ENCODE results near the gene IL12RB1.
"Not testable (repeated sequence)": the region's sequence is repeated elsewhere in the genome, so short reads cannot be mapped to it uniquely, and the experiment has no call there.

Gene IL12RB1

GRCh38 chr19:18096258-18096657, 9.5 kb upstream of the IL12RB1 start:
- no peak for DNase-seq
- in situ Hi-C loops (cut with HindIII; ENCODE audit: low pct_ligation_motif_present, low pct_unique_long_range_greater_than_20kb, low sequenced_read_pairs): no loop called here

DNA sequence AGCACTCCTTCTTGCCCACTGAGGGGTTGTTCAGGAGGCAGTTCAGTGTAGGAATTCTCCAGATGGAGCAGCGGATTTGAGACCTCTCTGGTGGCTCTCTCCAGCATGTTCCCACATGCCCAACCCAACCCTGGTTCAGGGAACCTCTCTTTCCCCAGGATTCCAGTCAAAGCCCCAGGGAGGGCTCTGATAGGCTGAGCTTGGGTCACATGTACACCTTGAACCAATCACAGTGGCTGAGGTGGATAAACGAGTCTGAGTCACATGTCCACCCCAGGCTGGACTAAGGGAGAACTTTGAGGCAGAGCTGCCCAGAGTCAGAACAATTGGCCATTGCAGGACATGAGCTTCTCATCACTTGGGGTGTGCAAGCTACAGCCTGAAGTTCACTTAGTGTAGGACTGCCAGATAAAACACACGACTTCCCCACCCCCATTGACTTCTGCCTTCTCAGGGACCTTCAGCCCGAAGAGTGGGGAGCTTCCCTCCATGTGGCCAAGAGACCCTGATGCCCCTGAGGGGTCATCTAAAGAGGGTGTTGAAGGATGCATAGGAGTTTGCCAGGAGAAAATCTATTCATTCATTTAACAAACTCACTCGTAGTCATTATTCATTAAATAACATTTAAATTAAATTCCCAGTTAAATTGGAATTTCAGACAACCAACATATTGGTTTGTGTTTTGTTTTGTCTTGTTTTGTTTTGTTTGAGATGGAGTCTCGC, 6.9 kb upstream of the IL12RB1 start:
- peak; percentile 26 for DNase-seq
- in situ Hi-C loops (cut with HindIII; ENCODE audit: low pct_ligation_motif_present, low pct_unique_long_range_greater_than_20kb, low sequenced_read_pairs): no loop called here

DNA sequence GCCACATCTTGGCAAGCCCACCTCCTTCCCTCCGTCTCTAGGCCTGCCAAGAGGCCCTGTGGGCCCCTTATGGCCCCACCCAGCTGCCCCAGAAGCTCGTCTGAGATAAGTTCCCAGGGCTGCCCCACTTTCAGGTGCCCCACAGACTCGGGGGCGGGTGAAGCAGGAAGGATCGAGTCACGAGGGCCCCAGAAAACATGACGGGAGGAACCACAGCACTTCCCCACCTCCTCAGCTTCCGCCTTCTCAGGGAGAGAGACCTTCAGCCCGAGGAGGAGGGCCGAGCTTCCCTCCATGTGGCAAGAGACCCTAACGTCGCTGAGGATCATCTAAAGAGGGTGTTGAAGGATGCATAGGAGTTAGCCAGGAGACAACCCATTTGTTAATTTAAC, 4.5 kb upstream of the IL12RB1 start:
- in situ Hi-C loops (cut with HindIII; ENCODE audit: low pct_ligation_motif_present, low pct_unique_long_range_greater_than_20kb, low sequenced_read_pairs): no loop called here
- DNase-seq: no peak

DNA sequence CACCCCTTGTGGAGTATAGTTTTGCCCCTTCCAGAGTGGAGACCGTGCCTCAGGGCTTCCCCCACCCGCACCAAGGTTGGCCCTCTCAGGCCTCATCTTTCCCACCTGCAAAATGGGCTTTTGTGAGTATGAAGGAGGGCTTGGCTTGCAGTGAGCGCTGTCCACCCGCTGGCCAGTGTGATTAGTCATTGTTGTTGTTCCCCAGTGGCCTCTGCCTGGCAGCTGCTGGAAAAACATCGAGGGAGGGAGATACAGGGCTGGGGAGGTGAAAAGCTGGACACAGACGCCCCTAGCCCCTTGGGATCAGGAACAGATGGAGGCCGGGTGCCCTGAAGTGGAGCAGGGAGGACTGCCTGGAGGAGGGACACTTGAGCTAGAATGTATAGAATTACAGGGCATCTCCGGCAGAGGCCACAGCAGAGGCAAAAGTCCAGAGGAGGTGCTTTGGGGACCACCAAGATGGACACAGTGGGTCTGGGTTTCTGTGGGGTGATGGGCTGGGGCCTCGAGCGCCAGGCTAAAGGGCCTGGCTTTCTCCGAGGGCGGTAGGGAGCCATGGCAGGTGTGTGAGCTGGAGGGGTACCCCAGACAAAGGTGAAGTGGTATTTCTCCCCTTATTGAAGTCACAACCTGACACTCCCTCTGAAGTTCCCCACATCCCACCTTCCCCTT, 3.9 kb upstream of the IL12RB1 start:
- in situ Hi-C loops (cut with HindIII; ENCODE audit: low pct_ligation_motif_present, low pct_unique_long_range_greater_than_20kb, low sequenced_read_pairs): no loop called here
- no peak for DNase-seq

- in situ Hi-C loops (cut with HindIII; ENCODE audit: low pct_ligation_motif_present, low pct_unique_long_range_greater_than_20kb, low sequenced_read_pairs): no loop called here
- DNase-seq: no peak
Observed at GRCh38 chr19:18089726-18090125, 3.0 kb upstream of the IL12RB1 start.

- DNase-seq; in situ Hi-C loops (cut with HindIII; ENCODE audit: low pct_ligation_motif_present, low pct_unique_long_range_greater_than_20kb, low sequenced_read_pairs): not testable (repeated sequence)
Observed at GRCh38 chr19:18089096-18089541, 2.4 kb upstream of the IL12RB1 start.

DNA sequence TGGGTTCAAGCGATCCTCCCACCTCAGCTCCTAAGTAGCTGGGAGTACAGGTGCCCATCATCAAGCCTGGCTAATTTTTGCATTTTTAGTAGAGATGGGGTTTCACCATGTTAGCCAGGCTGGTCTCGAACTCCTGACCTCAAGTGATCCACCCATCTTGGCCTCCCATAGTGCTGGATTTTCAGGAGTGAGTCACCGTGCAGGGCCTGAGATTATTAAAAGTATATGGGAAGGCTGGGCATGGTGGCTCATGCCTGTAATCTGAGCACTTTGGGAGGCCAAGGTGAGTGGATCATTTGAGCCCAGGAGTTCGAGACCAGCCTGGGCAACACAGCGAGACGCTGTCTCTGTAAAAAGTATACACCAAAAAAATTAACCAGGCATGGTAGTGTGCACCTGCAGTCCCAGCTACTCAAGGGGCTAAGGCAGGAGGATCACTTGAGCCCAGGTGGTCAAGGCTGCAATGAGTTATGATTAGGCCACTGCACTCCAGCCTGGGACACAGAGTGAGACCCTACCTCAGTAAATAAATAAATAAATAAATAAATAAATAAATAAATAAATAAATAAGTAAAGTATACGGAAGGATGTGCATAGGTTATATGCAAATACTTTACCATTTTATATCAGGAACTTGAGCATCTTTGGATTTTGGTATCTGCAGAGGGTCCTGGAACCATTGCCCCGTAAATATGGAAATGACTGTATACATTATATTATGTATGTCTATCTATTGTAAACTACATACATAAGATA, 854 bp downstream of the IL12RB1 start:
- no peak for DNase-seq
- in situ Hi-C loops (cut with HindIII; ENCODE audit: low pct_ligation_motif_present, low pct_unique_long_range_greater_than_20kb, low sequenced_read_pairs): no loop called here

GRCh38 chr19:18083929-18084684, 2.6 kb downstream of the IL12RB1 start:
- in situ Hi-C loops (cut with HindIII; ENCODE audit: low pct_ligation_motif_present, low pct_unique_long_range_greater_than_20kb, low sequenced_read_pairs): no loop called here

GRCh38 chr19:18074192-18074591, 12.5 kb downstream of the IL12RB1 start:
- no peak for DNase-seq
- in situ Hi-C loops (cut with HindIII; ENCODE audit: low pct_ligation_motif_present, low pct_unique_long_range_greater_than_20kb, low sequenced_read_pairs): no loop called here

More at GRCh38 chr19:18083929-18084684, 2.6 kb downstream of the IL12RB1 start:
- DNase-seq: no peak

GRCh38 chr19:18073197-18073596, 13.5 kb downstream of the IL12RB1 start:
- no peak for DNase-seq
- in situ Hi-C loops (cut with HindIII; ENCODE audit: low pct_ligation_motif_present, low pct_unique_long_range_greater_than_20kb, low sequenced_read_pairs): no loop called here

GRCh38 chr19:18072335-18072734, 14.4 kb downstream of the IL12RB1 start:
- DNase-seq: no peak
- in situ Hi-C loops (cut with HindIII; ENCODE audit: low pct_ligation_motif_present, low pct_unique_long_range_greater_than_20kb, low sequenced_read_pairs): no loop called here

DNA sequence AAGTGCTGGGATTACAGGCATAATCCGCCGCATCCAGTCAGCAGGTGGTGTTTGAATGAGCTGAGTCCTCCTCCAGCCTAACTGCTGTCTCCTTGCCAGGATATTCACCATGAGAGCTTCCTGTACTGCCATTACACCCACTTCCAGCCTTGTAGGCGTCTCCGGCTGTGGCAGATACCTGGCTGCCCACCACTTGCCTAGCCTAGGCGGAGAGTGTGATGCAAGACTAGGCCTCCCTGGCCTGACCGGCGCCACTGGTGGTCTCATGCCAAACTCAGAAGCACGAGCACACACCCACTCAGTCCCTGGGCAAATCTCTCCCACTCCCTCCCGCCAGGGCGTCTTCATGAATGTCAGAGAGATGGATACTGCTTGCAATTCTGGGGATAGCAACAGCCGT, 16.6 kb downstream of the IL12RB1 start:
- in situ Hi-C loops (cut with HindIII; ENCODE audit: low pct_ligation_motif_present, low pct_unique_long_range_greater_than_20kb, low sequenced_read_pairs): no loop called here
- no peak for DNase-seq

DNA sequence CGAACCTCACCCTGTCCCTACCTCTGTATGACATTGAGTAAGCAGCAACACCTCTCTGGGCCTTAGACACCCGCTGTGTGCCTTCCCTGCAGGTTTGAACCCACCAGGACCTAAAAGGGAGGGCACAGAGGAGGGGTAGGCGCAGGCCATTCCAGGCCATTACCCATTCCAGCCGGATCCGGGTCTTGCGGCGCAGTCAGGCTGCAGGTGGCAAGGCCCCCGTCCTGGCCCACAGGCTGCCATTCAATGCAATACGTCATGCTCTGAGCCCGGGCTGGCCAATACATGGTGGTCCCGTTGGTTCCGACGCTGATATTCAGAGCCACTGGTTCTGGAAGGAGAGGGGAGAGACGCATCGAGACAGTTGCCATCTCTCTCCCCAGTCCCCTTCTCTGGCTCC, 17.4 kb downstream of the IL12RB1 start:
- in situ Hi-C loops (cut with HindIII; ENCODE audit: low pct_ligation_motif_present, low pct_unique_long_range_greater_than_20kb, low sequenced_read_pairs): no loop called here

DNA sequence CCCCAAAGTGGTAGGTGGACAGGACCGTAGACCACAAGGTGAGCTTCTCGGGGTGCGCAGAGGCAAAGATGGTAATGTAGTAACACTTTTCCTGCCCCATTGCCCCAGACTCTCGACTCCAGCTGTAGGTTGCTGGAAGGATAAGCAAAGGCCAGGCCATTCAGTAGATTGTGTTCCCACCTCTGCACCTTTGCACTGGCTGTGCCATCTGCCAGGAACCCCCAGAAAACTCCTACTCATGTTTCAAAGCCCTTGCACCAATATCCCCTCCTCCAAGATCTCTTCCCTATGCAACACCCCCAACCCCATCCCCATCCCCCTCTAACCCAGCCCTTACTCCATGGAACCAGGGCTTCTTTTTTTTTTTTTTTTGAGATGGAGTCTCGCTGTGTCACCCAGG, 18.3 kb downstream of the IL12RB1 start:
- in situ Hi-C loops (cut with HindIII; ENCODE audit: low pct_ligation_motif_present, low pct_unique_long_range_greater_than_20kb, low sequenced_read_pairs): no loop called here
- DNase-seq: no peak

More for the DNA sequence above, 17.4 kb downstream of the IL12RB1 start:
- no peak for DNase-seq

DNA sequence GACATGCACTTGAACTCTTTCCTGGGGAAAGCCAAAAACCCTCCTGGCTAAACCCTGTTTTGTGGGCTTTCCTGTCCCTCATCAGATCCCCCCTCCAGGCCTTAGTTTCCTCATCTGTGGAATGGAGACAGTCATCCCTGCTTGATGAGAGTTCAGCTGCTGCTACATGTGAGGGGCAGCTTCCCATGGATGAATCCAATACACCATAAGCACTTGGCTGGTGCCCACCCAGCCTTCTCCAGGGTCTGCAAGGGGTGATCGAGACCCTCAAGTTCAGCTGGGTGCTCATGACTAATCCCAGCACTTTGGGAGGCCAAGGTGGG, 21.6 kb downstream of the IL12RB1 start:
- in situ Hi-C loops (cut with HindIII; ENCODE audit: low pct_ligation_motif_present, low pct_unique_long_range_greater_than_20kb, low sequenced_read_pairs): no loop called here

GRCh38 chr19:18063463-18063862, 23.3 kb downstream of the IL12RB1 start:
- DNase-seq: peak; percentile 63
- in situ Hi-C loops (cut with HindIII; ENCODE audit: low pct_ligation_motif_present, low pct_unique_long_range_greater_than_20kb, low sequenced_read_pairs): no loop called here

More for the DNA sequence above, 21.6 kb downstream of the IL12RB1 start:
- DNase-seq: no peak

GRCh38 chr19:18062028-18062427, 24.7 kb downstream of the IL12RB1 start:
- in situ Hi-C loops (cut with HindIII; ENCODE audit: low pct_ligation_motif_present, low pct_unique_long_range_greater_than_20kb, low sequenced_read_pairs): no loop called here
- DNase-seq: no peak

DNA sequence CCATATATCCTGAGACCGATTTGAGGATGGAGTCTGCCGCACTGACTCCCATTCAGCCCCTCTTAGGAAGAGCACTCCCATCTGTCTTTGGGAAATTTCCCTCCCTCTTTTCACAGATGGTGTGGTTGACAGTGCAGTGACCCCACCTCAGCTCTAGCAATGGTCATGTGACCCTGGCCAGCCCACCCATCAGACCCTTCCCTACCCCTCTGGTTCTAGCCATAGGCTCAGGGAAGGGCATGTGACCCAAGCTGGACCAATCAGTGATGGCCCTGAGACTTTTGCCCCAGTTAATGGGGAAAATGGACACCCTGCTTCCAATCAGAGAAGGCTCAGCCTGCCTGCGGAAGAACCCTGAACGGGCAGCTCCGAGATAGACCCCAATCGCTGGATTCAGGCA, 26.3 kb downstream of the IL12RB1 start:
- DNase-seq: no peak
- in situ Hi-C loops (cut with HindIII; ENCODE audit: low pct_ligation_motif_present, low pct_unique_long_range_greater_than_20kb, low sequenced_read_pairs): no loop called here

GRCh38 chr19:18059902-18060301, 26.8 kb downstream of the IL12RB1 start:
- in situ Hi-C loops (cut with HindIII; ENCODE audit: low pct_ligation_motif_present, low pct_unique_long_range_greater_than_20kb, low sequenced_read_pairs): no loop called here
- no peak for DNase-seq

Data from ACHN (cell line).